GM12892 (cell line): ENCODE data around the gene TEDC2.

Source experiments
- POLR2A ChIP-seq: IDR thresholded peaks from 2 replicates; pipeline ENCODE4 v1.6.1; 2011; ENCODE audit warnings: low read depth, low read length, control low read depth
- POLR2AphosphoS5 ChIP-seq: IDR thresholded peaks from 2 replicates; pipeline ENCODE4 v1.6.1; 2011; ENCODE audit warnings: low read depth, low read length, control low read depth
- TAF1 ChIP-seq: IDR thresholded peaks from 2 replicates; pipeline ENCODE4 v1.6.1; 2011; ENCODE audit warnings: low read depth, mild to moderate bottlenecking, control low read depth, low read length, borderline replicate concordance

- no peak for TF ChIP-seq POLR2AphosphoS5
- no peak for TF ChIP-seq POLR2A
- TF ChIP-seq TAF1, result no peak
These were observed 27.0 kb upstream of the TEDC2 start for GRCh38 chr16:2432801-2433505.
